ENCODE measurements around the gene LSP1.

LSP1 gene

GRCh38 chr11:1820463-1821325 lies 32.2 kb upstream of the LSP1 start:
- Mint-ChIP-seq H3K4me3 (no peak overlapping the region), H3K36me3 (ENCODE audit: low read depth) (no peaks in the 10 kb centered on the region), H3K9me3 (peaks cover 7% of the 10 kb centered on the region), H3K4me1 (ENCODE audit: low read depth) (no peaks in the 10 kb centered on the region), H3K27me3 (ENCODE audit: low read depth) (peaks cover 7% of the 10 kb centered on the region), H3K27ac (no peak overlapping the region)

- Mint-ChIP-seq H3K27me3 (ENCODE audit: low read depth) (peaks cover 7% of the 10 kb centered on the region), H3K4me3 (no peak overlapping the region), H3K4me1 (ENCODE audit: low read depth) (no peaks in the 10 kb centered on the region), H3K9me3 (peaks cover 7% of the 10 kb centered on the region), H3K36me3 (ENCODE audit: low read depth) (no peaks in the 10 kb centered on the region), H3K27ac (no peak overlapping the region)
Observed at GRCh38 chr11:1821562-1821961, 31.3 kb upstream of the LSP1 start.

- Mint-ChIP-seq H3K4me1 (ENCODE audit: low read depth) (no peaks in the 10 kb centered on the region), H3K27me3 (ENCODE audit: low read depth) (no peaks in the 10 kb centered on the region), H3K9me3 (peaks cover 7% of the 10 kb centered on the region), H3K27ac (no peak overlapping the region), H3K4me3 (no peak overlapping the region), H3K36me3 (ENCODE audit: low read depth) (no peaks in the 10 kb centered on the region)
Observed at GRCh38 chr11:1822648-1823375, 30.1 kb upstream of the LSP1 start.

- Mint-ChIP-seq H3K4me3 (no peak overlapping the region), H3K27me3 (ENCODE audit: low read depth) (no peaks in the 10 kb centered on the region), H3K4me1 (ENCODE audit: low read depth) (no peaks in the 10 kb centered on the region), H3K36me3 (ENCODE audit: low read depth) (no peaks in the 10 kb centered on the region), H3K27ac (no peak overlapping the region), H3K9me3 (peaks cover 3% of the 10 kb centered on the region)
Observed at GRCh38 chr11:1823376-1824220, 29.3 kb upstream of the LSP1 start.

- Mint-ChIP-seq H3K27ac (no peak overlapping the region), H3K4me1 (ENCODE audit: low read depth) (no peaks in the 10 kb centered on the region), H3K9me3 (no peaks in the 10 kb centered on the region), H3K4me3 (no peak overlapping the region), H3K27me3 (ENCODE audit: low read depth) (no peaks in the 10 kb centered on the region), H3K36me3 (ENCODE audit: low read depth) (no peaks in the 10 kb centered on the region)
Observed at GRCh38 chr11:1824221-1825038, 28.5 kb upstream of the LSP1 start.

GRCh38 chr11:1825039-1825740 lies 27.7 kb upstream of the LSP1 start:
- Mint-ChIP-seq H3K27ac (no peak overlapping the region), H3K9me3 (no peaks in the 10 kb centered on the region), H3K27me3 (ENCODE audit: low read depth) (no peaks in the 10 kb centered on the region), H3K4me3 (no peak overlapping the region), H3K4me1 (ENCODE audit: low read depth) (no peaks in the 10 kb centered on the region), H3K36me3 (ENCODE audit: low read depth) (no peaks in the 10 kb centered on the region)

- Mint-ChIP-seq H3K4me1 (ENCODE audit: low read depth) (no peaks in the 10 kb centered on the region), H3K27me3 (ENCODE audit: low read depth) (no peaks in the 10 kb centered on the region), H3K36me3 (ENCODE audit: low read depth) (no peaks in the 10 kb centered on the region), H3K4me3 (no peak overlapping the region), H3K27ac (no peak overlapping the region), H3K9me3 (no peaks in the 10 kb centered on the region)
Observed at GRCh38 chr11:1825785-1826451, 27.0 kb upstream of the LSP1 start.

GRCh38 chr11:1826552-1827094 lies 26.3 kb upstream of the LSP1 start:
- no peak overlapping the region for H3K27ac Mint-ChIP-seq
- no peaks in the 10 kb centered on the region for H3K4me1 Mint-ChIP-seq (ENCODE audit: low read depth)
- H3K9me3 Mint-ChIP-seq, result no peaks in the 10 kb centered on the region
- H3K27me3 Mint-ChIP-seq (ENCODE audit: low read depth), result no peaks in the 10 kb centered on the region
- H3K36me3 Mint-ChIP-seq (ENCODE audit: low read depth), result no peaks in the 10 kb centered on the region
- H3K4me3 Mint-ChIP-seq, result no peak overlapping the region

GRCh38 chr11:1827095-1827813 lies 25.6 kb upstream of the LSP1 start:
- Mint-ChIP-seq H3K27me3 (ENCODE audit: low read depth) (no peaks in the 10 kb centered on the region), H3K4me3 (no peak overlapping the region), H3K36me3 (ENCODE audit: low read depth) (no peaks in the 10 kb centered on the region), H3K27ac (no peak overlapping the region), H3K9me3 (no peaks in the 10 kb centered on the region), H3K4me1 (ENCODE audit: low read depth) (no peaks in the 10 kb centered on the region)

GRCh38 chr11:1827931-1828330 lies 25.0 kb upstream of the LSP1 start:
- H3K27me3 Mint-ChIP-seq (ENCODE audit: low read depth), result no peaks in the 10 kb centered on the region
- H3K36me3 Mint-ChIP-seq (ENCODE audit: low read depth), result no peaks in the 10 kb centered on the region
- H3K4me3 Mint-ChIP-seq, result no peak overlapping the region
- no peaks in the 10 kb centered on the region for H3K4me1 Mint-ChIP-seq (ENCODE audit: low read depth)
- no peaks in the 10 kb centered on the region for H3K9me3 Mint-ChIP-seq
- no peak overlapping the region for H3K27ac Mint-ChIP-seq

- H3K27ac Mint-ChIP-seq, result no peak overlapping the region
Observed at GRCh38 chr11:1828542-1828941, 24.3 kb upstream of the LSP1 start.

GRCh38 chr11:1829039-1829820 lies 23.7 kb upstream of the LSP1 start:
- H3K27ac Mint-ChIP-seq, result no peak overlapping the region
- no peaks in the 10 kb centered on the region for H3K9me3 Mint-ChIP-seq
- H3K4me3 Mint-ChIP-seq, result no peak overlapping the region
- H3K36me3 Mint-ChIP-seq (ENCODE audit: low read depth), result no peaks in the 10 kb centered on the region
- no peaks in the 10 kb centered on the region for H3K4me1 Mint-ChIP-seq (ENCODE audit: low read depth)
- no peaks in the 10 kb centered on the region for H3K27me3 Mint-ChIP-seq (ENCODE audit: low read depth)

More at GRCh38 chr11:1828542-1828941, 24.3 kb upstream of the LSP1 start:
- H3K27me3 Mint-ChIP-seq (ENCODE audit: low read depth), result no peaks in the 10 kb centered on the region
- no peaks in the 10 kb centered on the region for H3K36me3 Mint-ChIP-seq (ENCODE audit: low read depth)
- H3K4me1 Mint-ChIP-seq (ENCODE audit: low read depth), result no peaks in the 10 kb centered on the region
- H3K4me3 Mint-ChIP-seq, result no peak overlapping the region
- H3K9me3 Mint-ChIP-seq, result no peaks in the 10 kb centered on the region

Data from T-helper 1 cell treated with Interleukin-12 subunit alpha and Interleukin-12 subunit beta and Interleukin-4 antibody, amounts not matched to agents 30 μg/mL and 1 μg/mL, for 36 hours (primary cell).